Measurements from ENCODE around the gene PLD6.

PLD6 gene

GRCh38 chr17:17181666-17182597, 24.2 kb downstream of the PLD6 start:
- Histone ChIP-seq H3K27me3 (ENCODE audit: insufficient read depth, low read length, poor library complexity, severe bottlenecking) (no peaks in the 10 kb centered on the region), H3K4me3 (ENCODE audit: low read length, poor library complexity, severe bottlenecking) (no peak overlapping the region), H3K4me2 (ENCODE audit: low read depth, low read length, poor library complexity, severe bottlenecking) (peak overlapping the region; percentile 23), H3K9me2 (replicated peaks; ENCODE audit: low read depth, low read length) (no peaks in the 10 kb centered on the region), H3K79me2 (ENCODE audit: insufficient read depth, low read length) (no peaks in the 10 kb centered on the region), H3K9me3 (ENCODE audit: insufficient read depth, low read depth, low read length) (no peaks in the 10 kb centered on the region), H4K20me1 (ENCODE audit: insufficient read depth, low read length, poor library complexity, severe bottlenecking) (no peaks in the 10 kb centered on the region), H3K9ac (ENCODE audit: low read depth, low read length, poor library complexity, severe bottlenecking) (no peak overlapping the region), H3K4me1 (ENCODE audit: insufficient read depth, low read length, poor library complexity, severe bottlenecking) (peaks cover 24% of the 10 kb centered on the region), H3K36me3 (ENCODE audit: insufficient read depth, low read length) (peaks cover 48% of the 10 kb centered on the region; the same call in 1 of the 2 replicates), H2AFZ (ENCODE audit: low read length) (no peak overlapping the region), H3F3A (ENCODE audit: low read depth) (no peaks in the 10 kb centered on the region)
- TF ChIP-seq CTCF (conservative IDR thresholded peaks at IDR 0.05; ENCODE audit: low read length) (no peak), EZH2phosphoT487 (IDR thresholded peaks at IDR 0.05; ENCODE audit: borderline replicate concordance) (no peak)

DNA sequence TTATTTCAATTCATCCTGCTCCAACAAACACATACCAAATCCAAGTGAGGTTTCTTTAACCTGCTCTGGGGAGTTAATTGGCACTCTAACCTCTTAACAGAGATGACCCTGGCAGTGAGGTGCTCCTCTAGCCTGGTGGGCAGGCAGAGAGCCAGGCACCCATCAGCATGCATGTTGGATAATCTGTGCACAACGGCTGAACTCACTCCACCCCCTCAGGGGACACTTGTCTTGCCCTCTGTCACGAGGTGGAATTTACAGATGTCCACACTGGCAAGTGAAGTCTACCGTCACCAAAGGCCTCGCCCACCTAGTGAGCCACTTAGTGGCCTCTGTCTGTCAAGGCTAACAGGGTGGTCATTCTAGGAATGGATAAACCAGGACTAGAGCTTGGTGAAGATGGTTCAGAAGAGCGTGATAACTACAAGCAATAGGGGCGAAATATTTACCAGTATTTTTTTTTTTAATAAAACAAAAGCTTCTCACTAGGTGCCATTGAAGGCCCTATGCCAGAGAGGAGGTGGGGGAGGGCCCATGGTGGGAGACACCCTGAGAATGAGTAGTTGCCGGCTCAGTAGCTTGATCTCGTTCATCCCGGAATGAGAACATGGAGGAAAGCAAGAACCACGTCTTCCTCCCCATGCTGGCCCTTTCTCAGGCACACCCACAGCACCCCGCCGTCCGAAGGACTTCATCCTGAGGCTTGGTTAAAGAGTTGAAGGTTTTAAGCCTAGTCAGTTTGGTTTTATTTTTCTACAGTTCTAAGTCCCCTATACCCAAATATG, 25.2 kb downstream of the PLD6 start:
- TF ChIP-seq EZH2phosphoT487 (IDR thresholded peaks at IDR 0.05; ENCODE audit: borderline replicate concordance) = no peak
- no peak for TF ChIP-seq CTCF (conservative IDR thresholded peaks at IDR 0.05; ENCODE audit: low read length)
- no peaks in the 10 kb centered on the region for H3K9me2 ChIP-seq (replicated peaks; ENCODE audit: low read depth, low read length)
- H3K4me3 ChIP-seq (ENCODE audit: low read length, poor library complexity, severe bottlenecking) = no peak overlapping the region
- H3K9ac ChIP-seq (ENCODE audit: low read depth, low read length, poor library complexity, severe bottlenecking) = no peak overlapping the region
- H3K36me3 ChIP-seq (ENCODE audit: insufficient read depth, low read length) = peaks cover 56% of the 10 kb centered on the region; the same call in 1 of the 2 replicates
- no peak overlapping the region for H3K4me2 ChIP-seq (ENCODE audit: low read depth, low read length, poor library complexity, severe bottlenecking)
- no peaks in the 10 kb centered on the region for H3K27me3 ChIP-seq (ENCODE audit: insufficient read depth, low read length, poor library complexity, severe bottlenecking)
- H3F3A ChIP-seq (ENCODE audit: low read depth) = no peaks in the 10 kb centered on the region
- H2AFZ ChIP-seq (ENCODE audit: low read length) = no peak overlapping the region
- H3K9me3 ChIP-seq (ENCODE audit: insufficient read depth, low read depth, low read length) = no peaks in the 10 kb centered on the region
- no peaks in the 10 kb centered on the region for H4K20me1 ChIP-seq (ENCODE audit: insufficient read depth, low read length, poor library complexity, severe bottlenecking)
- H3K79me2 ChIP-seq (ENCODE audit: insufficient read depth, low read length) = no peaks in the 10 kb centered on the region
- peaks cover 31% of the 10 kb centered on the region for H3K4me1 ChIP-seq (ENCODE audit: insufficient read depth, low read length, poor library complexity, severe bottlenecking)

DNA sequence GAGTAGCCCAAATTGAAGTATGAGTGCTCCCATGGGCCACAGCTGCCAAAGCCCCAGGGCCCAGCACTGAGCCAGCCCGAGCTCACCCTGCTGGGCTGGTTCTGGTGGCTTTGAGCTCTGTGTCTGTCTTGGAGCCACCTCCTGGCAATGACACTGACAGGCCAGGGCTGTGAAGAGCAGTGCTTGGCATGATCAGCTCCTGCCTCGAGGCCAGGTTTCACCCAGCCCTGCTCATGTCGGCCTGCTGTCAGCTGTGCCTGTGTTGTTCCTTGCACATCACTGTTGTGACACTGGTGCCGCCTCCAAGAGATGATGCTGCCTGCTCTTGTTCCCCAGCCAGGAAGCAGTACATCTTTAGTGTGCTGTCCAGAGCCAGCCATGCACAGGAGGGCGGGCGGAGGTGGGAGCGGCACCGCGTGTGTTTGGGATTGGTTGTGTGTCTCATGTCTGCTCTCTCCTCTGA, 26.0 kb downstream of the PLD6 start:
- Histone ChIP-seq H3F3A (ENCODE audit: low read depth) (no peaks in the 10 kb centered on the region), H3K4me1 (ENCODE audit: insufficient read depth, low read length, poor library complexity, severe bottlenecking) (peaks cover 32% of the 10 kb centered on the region), H3K36me3 (ENCODE audit: insufficient read depth, low read length) (peaks cover 60% of the 10 kb centered on the region; the same call in 1 of the 2 replicates), H4K20me1 (ENCODE audit: insufficient read depth, low read length, poor library complexity, severe bottlenecking) (no peaks in the 10 kb centered on the region), H2AFZ (ENCODE audit: low read length) (no peak overlapping the region), H3K27me3 (ENCODE audit: insufficient read depth, low read length, poor library complexity, severe bottlenecking) (no peaks in the 10 kb centered on the region), H3K9me2 (replicated peaks; ENCODE audit: low read depth, low read length) (no peaks in the 10 kb centered on the region), H3K4me3 (ENCODE audit: low read length, poor library complexity, severe bottlenecking) (no peak overlapping the region), H3K79me2 (ENCODE audit: insufficient read depth, low read length) (no peaks in the 10 kb centered on the region), H3K4me2 (ENCODE audit: low read depth, low read length, poor library complexity, severe bottlenecking) (no peak overlapping the region), H3K9ac (ENCODE audit: low read depth, low read length, poor library complexity, severe bottlenecking) (no peak overlapping the region), H3K9me3 (ENCODE audit: insufficient read depth, low read depth, low read length) (no peaks in the 10 kb centered on the region)
- TF ChIP-seq EZH2phosphoT487 (IDR thresholded peaks at IDR 0.05; ENCODE audit: borderline replicate concordance) = no peak
- no peak for TF ChIP-seq CTCF (conservative IDR thresholded peaks at IDR 0.05; ENCODE audit: low read length)

All from Loucy (cell line).